ENCODE measurements around the gene LONP2.

DNA sequence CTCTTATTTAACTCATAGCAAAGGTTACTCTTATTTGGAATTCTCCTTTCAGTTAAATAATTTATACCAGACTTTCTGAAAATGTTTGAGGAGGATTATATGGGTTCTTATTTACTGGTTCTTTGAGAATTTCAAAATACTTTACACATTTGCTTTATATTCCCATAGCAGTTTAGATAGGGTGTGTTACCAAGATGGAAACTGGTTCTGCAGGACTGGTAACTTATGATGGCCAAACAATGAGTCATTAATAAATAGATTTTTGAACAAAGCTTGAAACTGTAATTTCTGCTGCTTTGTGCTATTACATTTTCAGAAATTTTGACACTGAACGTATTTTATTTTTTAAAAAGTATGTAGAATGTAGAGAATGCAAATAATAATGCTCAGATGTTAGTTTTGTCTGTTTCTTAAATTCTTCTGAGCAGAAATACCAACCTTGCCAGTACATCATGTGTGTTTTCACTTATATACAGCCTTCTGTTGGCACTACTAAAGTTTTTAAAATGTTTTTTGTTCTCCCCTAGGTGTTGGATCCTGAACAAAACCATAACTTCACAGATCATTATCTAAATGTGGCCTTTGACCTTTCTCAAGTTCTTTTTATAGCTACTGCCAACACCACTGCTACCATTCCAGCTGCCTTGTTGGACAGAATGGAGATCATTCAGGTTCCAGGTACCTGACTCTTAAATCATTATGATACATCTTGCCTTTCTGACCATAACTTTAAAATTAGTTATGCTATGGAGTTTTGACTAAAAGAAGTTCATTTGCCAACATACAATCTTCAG lies 51.6 kb downstream of the LONP2 start:
- TF ChIP-seq POLR2A (IDR thresholded peaks at IDR 0.05) (no peak), CTCF (IDR thresholded peaks at IDR 0.05) (no peak)
